Upper lobe of right lung (tissue), 1 donor: Measurements from ENCODE around the gene CA10. TPM values are rescaled to one million over a fixed set of nuclear protein-coding genes. Genes with fewer than 3 reads are reported as not detected.

Experiments used
- ATAC-seq: fragments of 200-7000 bp; cut with Tn5 transposase; one replicate; pipeline ENCODE4 v1.9.1; 2020; ENCODE audit warnings: mild to moderate bottlenecking, moderate library complexity
- DNase-seq: peaks from one replicate; pipeline ENCODE4 v3.0.0-alpha.2; 2020
- H3K27ac ChIP-seq: fragments of 200-600 bp; one replicate; pipeline ENCODE4 v1.8.0; 2022
- H3K27me3 ChIP-seq: fragments of 200-600 bp; one replicate; pipeline ENCODE4 v1.8.0; 2022; ENCODE audit warnings: mild to moderate bottlenecking
- H3K36me3 ChIP-seq: fragments of 200-600 bp; one replicate; pipeline ENCODE4 v1.8.0; 2022
- H3K4me1 ChIP-seq: fragments of 200-600 bp; one replicate; pipeline ENCODE4 v1.8.0; 2022
- H3K4me3 ChIP-seq: fragments of 200-600 bp; one replicate; pipeline ENCODE4 v1.8.0; 2022; ENCODE audit warnings: mild to moderate bottlenecking
- H3K9me3 ChIP-seq: fragments of 200-600 bp; one replicate; pipeline ENCODE4 v1.8.0; 2022
- intact Hi-C: fragments of 100-400 bp; cut with DNase I; formaldehyde crosslinking; loops from one replicate; pipeline ENCODE4 v1.11.0; 2022
- total RNA-seq: library from RNA; stranded (reverse); fragmentation: NEBNext Ultra II Directional; extraction: Animal tissue kit (Norgen Biotek cat#: 25700); gene quantifications from one replicate; pipeline ENCODE4 v1.2.1, GENCODE V29; 2021
- TF ChIP-seq, protein P1 (sequence below): fragments of 200-600 bp; IDR thresholded peaks from one replicate; pipeline ENCODE4 v1.8.0; 2022; ENCODE audit warnings: antibody characterized with exemption
- donor health status: DM: no; HTN: yes; CAD: no; lungs with severe emphysema.

The CA10 gene
- total RNA-seq, 1 donor from 2014 or later, result not detected

DNA sequence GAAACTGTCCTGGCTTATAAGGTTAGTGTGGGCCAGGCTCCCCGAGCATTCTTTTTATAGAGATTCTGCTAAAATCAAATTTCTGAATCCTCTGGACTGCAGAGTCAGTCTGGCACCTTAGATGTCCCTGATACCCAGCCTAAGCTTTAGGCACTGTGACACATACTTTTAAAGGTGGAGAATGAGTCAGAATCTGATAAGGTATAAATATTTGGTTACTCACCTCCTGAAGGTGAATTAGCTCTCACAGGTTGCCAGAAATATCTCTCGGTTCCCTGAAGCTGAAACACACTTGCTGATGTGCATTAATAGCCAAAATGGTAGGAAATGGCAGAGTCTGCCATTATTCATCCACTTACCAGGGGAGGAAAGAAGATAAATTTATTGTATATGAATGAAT, 451.3 kb downstream of the CA10 start:
- H3K4me3 ChIP-seq, result no peak overlapping the region
- DNase-seq (no peak), ATAC-seq (no peak)
- no peaks in the 10 kb centered on the region for H3K9me3 ChIP-seq
- no peaks in the 10 kb centered on the region for H3K36me3 ChIP-seq
- H3K27me3 ChIP-seq, result no peaks in the 10 kb centered on the region
- intact Hi-C loops, result no loop called here
- no peak overlapping the region for H3K27ac ChIP-seq
- no peaks in the 10 kb centered on the region for H3K4me1 ChIP-seq
- TF ChIP-seq, protein P1, sequence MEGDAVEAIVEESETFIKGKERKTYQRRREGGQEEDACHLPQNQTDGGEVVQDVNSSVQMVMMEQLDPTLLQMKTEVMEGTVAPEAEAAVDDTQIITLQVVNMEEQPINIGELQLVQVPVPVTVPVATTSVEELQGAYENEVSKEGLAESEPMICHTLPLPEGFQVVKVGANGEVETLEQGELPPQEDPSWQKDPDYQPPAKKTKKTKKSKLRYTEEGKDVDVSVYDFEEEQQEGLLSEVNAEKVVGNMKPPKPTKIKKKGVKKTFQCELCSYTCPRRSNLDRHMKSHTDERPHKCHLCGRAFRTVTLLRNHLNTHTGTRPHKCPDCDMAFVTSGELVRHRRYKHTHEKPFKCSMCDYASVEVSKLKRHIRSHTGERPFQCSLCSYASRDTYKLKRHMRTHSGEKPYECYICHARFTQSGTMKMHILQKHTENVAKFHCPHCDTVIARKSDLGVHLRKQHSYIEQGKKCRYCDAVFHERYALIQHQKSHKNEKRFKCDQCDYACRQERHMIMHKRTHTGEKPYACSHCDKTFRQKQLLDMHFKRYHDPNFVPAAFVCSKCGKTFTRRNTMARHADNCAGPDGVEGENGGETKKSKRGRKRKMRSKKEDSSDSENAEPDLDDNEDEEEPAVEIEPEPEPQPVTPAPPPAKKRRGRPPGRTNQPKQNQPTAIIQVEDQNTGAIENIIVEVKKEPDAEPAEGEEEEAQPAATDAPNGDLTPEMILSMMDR, result no peak

DNA sequence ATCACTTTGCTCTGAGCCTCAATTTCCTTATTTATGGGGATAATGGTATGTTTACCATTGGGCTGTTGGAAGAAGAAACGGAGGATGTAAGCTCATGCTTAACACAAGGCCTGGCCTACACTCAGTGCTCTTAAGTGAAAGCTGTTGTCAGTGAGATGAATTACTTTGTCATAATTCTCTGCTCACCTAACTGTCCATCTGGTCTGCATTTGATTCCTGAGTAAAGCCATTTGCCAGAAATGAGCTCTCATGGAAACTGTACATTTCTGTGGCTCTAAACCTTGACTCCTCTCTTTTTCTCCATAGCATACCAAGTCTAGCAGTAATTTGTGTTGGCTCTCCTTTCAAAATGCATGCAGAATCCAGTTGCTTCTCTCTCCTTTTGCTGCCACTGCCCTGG, 452.4 kb downstream of the CA10 start:
- intact Hi-C loops, result no loop called here
- Histone ChIP-seq H3K27ac (no peak overlapping the region), H3K36me3 (no peaks in the 10 kb centered on the region), H3K4me1 (no peaks in the 10 kb centered on the region), H3K27me3 (no peaks in the 10 kb centered on the region), H3K4me3 (no peak overlapping the region), H3K9me3 (no peaks in the 10 kb centered on the region)
- DNase-seq (no peak), ATAC-seq (no peak)
- TF ChIP-seq, protein P1, result no peak

DNA sequence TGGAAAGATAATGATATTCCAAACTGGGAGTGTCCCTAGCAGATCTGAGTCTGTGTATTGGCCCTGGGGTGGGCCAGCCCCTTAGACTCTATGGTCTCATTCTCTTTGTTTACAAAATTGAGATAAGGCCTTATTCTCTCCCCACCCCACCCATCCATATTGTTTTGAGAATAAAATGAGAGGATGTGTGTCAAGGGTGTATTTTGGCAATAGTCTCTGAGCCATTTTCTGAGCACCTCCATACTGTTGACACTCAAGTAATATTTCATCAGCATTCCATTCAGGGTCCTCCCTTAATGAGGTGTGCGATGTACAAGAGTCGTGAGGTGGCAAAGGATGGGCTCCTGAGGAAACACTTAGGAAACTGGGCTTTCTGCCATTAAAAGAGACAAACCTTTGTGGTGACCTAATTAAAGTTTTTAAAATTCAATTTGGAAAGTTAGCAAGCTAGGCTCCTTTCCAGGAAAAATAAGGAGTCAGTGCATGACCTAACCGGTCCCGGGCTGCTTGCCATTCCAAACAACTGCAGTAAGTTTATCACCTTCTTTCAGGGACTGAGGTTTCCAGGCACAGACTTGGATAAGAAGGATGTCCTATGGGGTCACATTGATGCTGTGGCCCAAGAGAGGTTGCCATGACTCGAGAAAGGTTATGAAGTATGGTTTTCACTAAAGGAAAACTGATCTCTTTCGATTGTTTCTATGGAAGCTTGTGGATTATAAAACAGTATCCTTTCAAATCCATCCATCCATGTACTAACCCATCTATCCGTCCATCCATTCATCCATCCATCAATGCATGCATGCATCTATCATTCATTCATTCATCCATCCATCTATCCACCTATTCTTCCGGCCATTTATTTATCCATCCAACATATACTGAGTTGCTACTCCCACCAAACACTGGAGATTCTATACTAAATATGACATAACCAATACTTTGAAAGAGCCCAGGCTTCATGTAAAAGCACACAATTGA, 454.9 kb downstream of the CA10 start:
- H3K9me3 ChIP-seq, result no peaks in the 10 kb centered on the region
- no peak overlapping the region for H3K4me3 ChIP-seq
- intact Hi-C loops, result no loop called here
- TF ChIP-seq, protein P1, result no peak
- H3K4me1 ChIP-seq, result no peaks in the 10 kb centered on the region
- no peaks in the 10 kb centered on the region for H3K36me3 ChIP-seq
- peak; percentile 42 for ATAC-seq
- no peak for DNase-seq
- H3K27me3 ChIP-seq, result no peaks in the 10 kb centered on the region
- no peak overlapping the region for H3K27ac ChIP-seq

DNA sequence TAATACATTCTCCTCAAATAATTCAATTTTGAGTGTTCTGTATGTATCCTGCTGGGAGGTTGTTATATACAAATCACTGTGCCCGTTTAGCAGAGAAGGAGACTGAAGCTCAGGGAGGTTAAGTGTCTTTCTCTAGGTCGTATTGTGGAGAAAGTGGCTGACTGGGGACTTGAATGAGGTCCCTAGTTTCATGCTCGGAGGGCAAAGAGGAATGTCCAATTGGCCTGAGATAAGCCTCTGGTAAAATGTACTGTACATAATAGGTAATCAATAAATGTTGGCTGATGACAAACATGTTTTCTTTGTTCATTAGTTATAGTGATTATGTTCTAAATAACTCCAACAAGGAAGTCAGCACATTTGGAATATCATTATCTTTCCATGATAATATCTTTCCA, 455.6 kb downstream of the CA10 start:
- no peak overlapping the region for H3K4me3 ChIP-seq
- DNase-seq, result no peak
- ATAC-seq, result no peak
- no peak overlapping the region for H3K27ac ChIP-seq
- H3K4me1 ChIP-seq, result no peaks in the 10 kb centered on the region
- intact Hi-C loops, result no loop called here
- TF ChIP-seq, protein P1, result no peak
- H3K36me3 ChIP-seq, result no peaks in the 10 kb centered on the region
- H3K27me3 ChIP-seq, result no peaks in the 10 kb centered on the region
- no peaks in the 10 kb centered on the region for H3K9me3 ChIP-seq

DNA sequence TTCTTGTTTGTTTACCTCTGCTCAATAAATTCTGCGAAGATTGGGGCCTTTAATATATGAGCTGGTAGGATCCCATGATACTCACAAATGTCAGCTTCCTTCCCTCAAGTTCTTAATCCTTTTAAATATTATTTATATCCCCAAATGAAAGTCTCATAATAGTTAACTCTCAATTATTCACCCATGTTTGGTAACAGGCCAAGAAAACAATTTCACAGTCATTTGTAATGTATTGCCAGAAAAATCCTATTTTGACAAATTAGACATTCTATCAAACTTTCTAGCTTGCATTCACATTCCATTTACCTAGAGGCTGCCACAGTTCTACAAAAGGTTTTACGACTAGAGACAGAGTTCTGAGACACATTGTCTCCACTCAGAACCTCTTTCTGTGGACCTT, 457.0 kb downstream of the CA10 start:
- intact Hi-C loops, result no loop called here
- no peaks in the 10 kb centered on the region for H3K27me3 ChIP-seq
- H3K9me3 ChIP-seq, result no peaks in the 10 kb centered on the region
- H3K4me1 ChIP-seq, result no peaks in the 10 kb centered on the region
- H3K27ac ChIP-seq, result no peak overlapping the region
- TF ChIP-seq, protein P1, result no peak
- ATAC-seq (no peak), DNase-seq (no peak)
- H3K4me3 ChIP-seq, result no peak overlapping the region
- no peaks in the 10 kb centered on the region for H3K36me3 ChIP-seq
